ENCODE results near the gene COX4I2.

Gene COX4I2

DNA sequence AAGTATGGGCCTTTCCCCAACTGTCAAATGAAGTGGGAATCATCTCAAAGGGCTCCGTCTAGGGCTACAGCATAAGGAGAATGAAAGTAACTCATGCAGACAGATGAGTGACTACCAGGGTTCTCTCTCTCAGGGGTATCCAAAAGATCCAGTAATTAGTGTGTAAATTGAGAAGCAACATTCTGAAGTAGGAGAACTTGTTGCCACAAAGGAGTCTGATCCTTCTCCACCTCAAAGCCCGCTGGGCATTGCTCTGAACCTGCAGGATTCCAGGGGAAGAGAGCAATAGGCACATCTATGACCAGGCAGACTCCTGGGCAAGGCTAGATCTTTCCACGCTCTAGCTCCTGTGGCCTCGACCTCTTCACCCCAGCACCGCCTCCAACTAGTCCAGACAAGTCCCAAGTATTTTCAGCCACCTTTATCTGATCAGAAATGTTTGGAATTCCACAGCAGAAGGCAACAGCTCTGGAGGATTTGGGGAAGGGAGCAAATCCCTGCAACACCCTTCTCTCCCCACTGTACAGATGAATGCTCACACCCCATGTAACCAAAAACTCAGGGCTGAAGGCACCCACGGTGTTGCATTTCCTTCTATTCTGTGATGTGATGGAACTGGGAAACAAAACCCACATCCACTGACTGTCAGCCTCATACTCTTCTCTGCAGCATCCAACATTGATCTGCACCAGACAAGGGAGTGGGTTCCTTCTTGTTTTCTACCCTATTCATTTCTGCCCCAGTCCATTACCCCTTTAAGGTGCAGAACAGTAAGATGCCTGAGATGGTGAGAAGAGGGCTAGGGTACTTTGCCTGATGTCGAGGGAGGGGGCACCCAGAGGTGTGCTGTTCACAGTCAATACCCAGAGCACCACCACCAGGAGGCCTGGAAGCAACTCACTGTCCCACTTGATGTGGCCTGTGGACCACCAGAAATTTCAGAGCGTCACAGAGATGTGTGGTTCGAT, 41.0 kb downstream of the COX4I2 start:
- DNase-seq: no peak

DNA sequence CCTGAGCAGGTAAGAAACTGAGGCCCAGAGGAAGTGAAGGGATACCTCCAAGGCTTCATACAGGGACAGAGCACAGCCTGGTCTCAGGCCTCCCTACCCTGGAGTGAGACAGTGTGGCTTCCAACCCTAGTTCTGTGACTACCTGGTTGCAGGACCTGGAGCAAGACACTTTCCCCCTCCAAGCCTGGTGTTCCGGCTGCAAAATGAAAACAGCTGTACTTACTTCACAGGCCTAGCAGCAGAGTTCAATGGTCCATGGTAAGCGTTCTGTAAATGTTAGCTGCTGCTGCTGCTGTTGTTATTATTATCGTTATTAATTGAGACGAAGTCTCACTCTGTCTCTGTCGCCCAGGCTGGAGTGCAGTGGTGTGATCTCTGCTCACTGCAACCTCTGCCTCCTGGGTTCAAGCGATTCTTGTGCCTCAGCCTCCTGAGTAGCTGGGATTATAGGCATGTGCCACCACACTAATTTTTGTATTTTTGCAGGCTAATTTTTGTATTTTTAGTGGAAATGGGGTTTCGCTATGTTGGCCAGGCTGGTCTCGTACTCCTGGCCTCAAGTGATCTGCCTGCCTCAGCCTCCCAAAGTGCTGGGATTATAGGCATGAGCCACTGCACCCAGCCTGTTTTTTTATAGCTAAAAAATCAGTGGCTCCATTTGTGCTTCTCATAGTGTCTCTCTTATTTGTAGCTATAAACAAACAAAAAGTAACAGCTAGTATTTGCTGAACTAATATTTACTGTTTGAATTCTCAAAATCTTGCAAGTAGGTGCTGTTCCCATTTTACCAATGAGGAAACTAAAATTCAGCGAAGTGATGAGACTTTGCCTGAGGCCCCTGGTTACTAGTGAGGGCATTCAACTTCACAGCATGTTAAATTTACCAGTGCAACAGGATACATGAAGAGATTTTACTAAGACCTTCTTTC, 41.9 kb downstream of the COX4I2 start:
- DNase-seq: no peak

DNA sequence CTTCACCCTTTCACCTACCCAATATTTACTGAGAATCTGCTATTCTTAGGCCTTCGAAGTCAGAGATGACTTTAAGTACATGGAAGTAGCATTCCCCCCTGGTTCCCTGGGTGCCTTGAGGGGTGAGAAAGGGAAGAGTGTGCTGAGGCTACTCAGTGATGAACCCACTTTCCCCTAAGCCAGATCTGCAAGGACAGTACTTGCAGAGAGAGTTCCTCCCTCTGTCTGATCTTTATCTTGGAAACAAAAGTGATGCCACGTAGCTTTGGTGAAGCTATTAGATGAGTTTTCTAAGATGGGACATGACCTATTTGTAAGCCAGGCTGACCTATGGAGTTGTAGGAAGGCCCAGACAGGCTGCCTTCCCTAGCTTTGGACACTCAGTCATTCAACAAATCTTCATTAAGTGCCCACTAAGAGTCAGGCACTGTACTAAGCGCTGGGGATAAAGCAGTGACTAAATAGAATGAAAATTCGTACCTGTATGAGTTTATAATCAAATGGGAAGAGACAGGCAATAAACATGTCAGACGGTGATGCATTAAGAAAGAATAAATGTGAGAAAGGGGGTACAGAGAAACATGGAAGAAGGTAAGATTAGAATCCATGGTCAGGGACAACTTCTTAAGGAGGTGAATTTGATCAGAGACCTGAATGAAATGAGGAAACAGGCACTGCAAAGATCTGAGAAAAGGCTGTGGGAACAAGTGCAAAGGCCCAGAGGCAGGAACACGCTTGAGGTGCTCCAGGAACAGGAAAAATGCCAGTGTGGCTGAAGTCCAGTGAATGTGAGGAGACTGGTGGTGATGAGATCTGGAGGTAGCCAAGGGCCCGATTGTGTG, 42.8 kb downstream of the COX4I2 start:
- DNase-seq: no peak

DNA sequence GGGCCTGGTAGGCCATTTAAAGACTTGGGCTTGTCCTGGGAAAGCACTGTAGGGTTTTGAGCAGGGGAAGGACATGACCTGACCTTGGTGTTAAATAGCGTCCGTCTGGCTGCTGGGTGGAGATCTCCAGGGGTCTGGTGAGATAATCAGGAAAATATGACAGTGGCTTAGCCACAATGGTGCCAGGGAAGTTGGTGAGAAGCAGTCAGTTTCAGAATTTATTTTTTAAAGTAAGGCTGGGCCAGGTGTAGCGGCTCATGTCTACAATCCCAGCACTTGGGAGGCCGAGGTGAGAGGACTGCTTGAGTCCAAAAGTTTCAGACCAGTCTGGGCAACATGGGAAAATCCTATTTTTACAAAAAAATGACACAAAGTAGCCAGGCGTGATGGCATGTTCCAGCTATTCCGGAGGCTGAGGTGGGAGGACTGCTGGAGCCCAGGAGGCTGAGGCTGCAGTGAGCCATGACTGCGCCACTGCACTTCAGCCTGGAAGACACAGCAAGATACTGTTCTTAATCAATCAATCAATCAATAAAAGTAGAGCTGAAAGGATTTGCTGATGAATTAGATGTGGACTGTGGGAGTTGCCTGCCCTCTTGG, 43.5 kb downstream of the COX4I2 start:
- no peak for DNase-seq

DNA sequence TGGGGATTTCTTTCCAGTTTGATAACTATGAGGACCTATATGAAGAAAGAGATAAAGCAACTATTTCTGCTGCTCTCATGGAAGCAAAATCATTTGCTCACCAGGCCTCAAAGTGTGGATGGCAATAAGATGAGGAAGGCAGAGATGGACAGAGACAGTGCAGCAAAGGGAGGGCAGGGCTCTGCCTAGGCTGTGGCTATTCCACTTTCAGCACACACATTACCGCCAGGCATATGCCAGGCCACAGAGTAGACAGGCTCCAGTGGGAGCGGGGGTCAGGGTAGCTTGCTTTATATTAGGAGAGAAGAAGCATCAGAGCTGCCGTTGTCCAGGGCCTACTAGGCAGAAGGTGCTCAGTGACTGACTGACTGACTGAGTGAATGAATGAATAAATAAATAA, 44.1 kb downstream of the COX4I2 start:
- DNase-seq: no peak

DNA sequence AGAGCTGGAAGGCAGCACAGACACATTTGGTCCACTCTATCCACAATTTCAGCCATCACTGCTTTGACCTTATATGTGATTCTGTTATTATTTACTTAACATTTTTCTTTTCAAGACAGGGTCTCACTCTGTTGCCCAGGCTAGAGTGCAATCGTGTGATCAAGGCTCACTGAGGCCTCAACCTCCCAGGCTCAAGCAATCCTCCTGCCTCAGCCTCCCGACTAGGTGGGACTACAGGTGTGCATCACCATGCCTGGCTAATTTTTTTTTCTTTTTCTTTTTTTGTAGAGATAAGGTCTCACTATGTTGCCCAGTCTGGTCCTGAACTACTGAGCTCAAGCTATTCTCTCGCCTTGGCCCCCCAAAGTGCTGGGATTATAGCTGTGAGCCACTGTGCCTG, 44.6 kb downstream of the COX4I2 start:
- DNase-seq: no peak

DNA sequence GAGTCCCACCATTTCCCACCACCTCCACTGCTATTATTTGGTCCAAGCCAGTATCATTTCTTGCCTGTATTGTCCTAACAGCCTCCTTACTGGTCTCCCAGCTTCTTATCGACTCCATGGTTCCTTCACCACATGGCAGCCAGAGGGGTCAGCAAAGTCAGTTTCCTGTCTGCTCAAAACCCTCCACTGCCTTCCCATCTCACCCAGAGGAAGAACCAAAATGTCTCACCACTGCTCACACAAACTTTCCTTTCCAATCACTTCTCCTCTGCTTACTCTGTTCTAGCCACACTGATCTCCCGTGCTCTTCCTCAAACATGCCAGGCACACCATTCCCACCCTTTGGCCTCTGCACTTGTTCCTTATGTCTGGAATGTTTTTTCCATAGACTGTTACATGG, 45.2 kb downstream of the COX4I2 start:
- no peak for DNase-seq

DNA sequence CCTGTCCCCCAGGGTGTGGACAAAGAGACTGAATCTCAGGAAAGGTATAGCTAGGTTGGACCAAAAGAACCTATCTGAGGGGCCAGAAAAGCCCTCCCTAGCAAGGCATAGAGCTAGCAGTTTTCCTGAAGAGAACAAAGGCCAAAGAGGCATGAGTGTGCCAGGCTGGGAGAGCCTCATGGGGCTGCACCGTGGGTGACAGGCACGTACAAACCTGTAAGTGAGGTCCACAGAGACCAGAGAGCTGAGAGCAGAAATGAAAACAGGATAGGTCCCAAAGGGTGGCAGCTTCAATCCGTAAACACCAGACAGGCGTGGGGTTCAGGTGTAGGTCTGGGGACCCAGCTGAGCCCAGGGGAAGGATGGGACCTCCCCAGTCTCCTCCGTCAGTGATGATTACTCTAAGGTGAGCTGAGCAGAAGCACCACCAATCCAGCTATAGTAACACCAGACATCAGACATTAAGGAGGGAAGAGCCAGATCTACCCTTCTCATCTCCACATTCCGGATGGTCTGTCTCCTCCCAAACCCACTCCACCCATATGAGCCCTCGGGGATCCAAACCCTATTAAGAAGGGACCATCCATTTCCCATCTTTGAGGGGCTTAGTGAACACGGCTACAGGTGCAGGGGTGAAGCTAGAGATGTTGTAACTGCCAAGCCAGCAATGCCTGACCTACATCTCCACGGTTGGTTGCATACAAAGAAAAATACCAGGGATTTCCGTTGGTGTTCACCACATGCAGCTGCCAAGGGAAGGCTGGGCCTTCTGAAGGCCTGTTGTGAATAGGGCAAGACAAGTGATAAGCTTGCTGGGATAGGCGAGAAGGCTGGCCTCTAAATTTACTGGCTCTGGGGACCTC, 46.7 kb downstream of the COX4I2 start:
- no peak for DNase-seq

DNA sequence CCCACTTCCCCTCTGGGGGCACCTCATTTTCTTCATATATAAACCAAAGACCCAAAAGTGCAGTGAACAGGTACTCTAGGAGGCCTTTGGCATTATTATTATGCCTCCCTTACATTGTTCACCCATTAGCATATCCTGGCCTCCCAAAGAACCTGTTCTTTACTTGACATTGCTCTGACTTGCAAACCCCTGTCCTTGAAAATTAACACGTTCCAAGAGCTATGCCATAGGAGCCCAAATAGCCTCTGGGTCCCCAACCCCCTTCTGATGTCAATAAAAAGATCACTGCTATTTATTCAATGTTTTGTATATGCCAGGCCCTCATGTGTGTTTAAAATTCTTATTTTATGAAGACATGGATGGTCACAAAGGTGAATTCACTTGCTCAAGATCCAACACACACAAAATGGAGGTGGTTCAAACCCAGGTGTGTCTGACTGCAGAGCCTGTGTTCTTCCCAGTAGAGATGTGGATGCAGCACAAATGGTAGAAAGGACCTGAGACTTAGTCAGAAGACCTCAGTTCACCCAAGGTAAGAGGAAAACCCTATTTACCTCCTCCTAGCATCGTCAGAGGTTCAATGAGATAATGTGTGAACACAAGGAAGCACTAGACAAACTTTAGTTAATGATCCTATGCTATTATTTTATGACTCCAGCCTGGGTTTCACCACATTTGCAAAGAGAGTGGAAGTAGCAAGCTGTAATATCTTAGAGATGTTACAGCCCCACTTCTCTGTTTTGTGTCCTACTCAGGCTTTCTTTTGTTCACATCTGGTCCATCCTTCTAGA, 48.3 kb downstream of the COX4I2 start:
- DNase-seq: no peak

DNA sequence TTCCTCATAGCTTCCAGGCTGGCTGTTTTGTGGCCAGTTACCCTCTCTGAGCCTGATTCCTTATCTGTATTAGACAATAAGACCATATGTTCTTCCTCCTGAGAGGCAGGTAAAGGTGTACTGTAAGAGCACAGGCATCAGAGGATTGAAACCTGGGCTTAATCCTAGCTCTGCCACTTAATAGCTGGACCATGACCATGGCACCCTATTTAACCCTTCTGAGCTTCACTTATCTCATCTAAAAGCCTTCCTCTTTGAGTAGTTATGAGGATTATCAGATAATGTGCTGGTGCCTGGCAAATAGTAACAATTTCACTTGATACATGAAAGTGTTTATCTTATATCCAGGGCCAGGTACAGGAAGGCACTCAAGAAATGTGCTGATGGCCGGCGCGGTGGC, 50.1 kb downstream of the COX4I2 start:
- DNase-seq: no peak

DNA sequence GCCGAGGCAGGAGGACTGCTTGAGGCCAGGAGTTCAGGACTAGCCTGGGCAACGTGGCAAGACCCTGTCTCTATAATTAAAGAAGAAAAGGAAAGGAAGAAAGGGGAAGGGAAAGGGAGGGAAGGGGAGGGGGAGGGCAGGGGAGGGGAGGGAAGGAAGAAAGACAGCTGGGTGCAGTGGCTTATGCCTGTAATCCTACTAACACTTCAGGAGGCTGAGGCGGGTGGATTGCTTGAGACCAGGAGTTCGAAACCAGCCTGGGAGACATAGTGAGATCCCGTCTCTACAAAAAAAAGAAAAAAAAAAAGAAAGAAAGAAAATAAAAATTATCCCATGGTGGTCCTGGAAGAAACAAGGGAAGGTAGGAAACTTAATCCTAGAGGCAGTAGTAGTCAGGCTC, 51.4 kb downstream of the COX4I2 start:
- no peak for DNase-seq

DNA sequence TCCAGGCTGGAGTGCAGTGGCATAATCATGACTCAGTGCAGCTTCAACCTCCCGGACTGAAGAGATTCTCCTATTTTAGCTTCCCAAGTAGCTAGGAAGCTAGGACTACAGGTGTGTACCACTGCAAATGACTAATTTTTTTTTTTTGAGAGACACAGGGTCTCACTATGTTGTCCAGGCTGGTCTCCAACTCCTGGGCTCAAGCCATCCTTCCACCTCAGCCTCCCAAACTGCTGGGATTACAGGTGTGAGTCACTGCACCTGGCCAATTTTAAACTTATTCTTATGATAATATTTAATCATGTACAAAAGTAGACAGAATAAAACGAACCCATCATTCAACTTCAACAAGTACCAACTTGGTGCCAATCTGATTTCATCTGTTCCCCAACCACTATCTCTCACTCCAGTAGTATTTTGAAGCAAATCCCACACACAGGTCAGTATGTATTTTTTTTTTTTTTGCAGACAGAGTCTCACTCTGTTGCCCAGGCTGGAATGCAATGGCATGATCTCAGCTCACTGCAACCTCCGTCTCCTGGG, 52.5 kb downstream of the COX4I2 start:
- DNase-seq: no peak

DNA sequence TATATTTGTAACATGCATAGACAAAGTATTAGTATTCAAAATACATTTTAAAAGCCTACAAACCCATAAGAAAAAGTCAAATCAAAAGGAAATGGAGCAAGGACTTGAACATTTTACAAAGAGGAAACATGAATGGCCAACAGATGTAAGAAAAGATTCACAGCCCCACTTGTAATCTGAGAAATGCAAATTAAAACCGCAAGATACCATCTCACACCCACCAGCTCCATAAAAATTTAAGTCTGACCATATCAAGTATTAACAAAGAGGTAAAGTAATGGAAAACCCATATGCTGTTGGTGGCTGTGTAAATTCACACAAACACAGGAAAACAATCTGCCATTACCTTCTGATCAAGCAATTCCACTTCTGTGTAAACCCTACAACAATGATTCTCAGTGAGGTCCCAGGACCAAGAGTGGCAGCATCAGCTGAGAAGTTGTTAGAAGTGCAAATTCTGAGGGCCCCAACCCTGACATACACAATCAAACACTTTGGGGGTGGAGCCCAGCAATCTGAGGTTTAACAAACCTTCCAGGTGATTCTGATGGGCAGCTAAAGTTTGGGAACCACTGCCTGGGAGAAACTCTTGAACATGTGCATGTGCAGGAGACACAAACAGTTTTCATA, 54.0 kb downstream of the COX4I2 start:
- DNase-seq: no peak

DNA sequence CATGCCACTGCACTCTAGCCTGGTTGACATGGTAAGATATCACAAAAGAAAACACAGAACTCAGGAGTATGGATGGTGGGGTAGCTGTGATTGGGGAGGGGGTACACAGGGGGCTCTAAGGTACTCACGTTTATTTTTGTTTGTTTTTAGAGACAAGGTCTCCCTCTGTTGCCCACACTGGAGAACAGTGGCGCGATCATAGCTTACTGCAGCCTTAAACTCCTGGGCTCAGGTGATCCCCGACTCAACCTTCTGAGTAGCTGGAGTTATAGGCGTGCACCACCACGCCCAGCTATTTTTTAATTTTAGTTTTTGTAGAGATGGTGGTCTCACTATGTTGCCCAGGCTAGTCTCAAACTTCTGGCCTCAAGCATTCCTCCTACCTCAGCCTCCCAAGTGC, 55.7 kb downstream of the COX4I2 start:
- no peak for DNase-seq

DNA sequence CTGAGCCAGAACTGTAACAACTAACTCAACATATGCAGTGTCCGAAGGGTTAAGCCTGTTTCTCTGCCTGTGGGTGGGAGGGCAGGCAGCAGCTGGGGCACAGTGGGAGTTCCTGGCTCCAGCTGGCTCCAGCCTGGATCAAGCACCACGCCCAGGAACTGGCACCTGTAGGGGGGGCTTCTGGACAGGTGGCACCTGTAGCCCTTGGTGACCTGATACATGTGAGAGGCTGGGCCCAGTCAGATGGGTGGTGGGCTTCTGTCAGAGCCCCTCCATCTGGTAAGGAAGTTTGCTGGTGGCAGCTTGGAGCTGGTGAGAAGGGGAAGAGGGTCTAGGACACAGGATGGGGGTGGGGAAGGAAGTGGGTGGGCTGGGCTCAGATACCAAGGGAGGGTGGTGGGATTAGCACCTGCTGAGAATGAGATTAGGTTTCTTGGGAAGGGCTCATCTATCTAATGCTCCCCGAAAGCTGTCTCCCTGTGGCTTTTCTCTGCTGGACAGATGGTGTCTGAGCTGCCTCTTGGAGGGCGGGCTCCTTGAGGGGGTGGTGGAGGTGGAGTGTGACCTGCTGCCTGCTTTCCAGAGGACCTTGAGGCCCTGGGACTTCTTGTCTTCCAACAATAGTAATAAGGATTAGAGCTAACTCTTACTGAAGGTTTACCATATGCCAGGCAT, 56.4 kb downstream of the COX4I2 start:
- peak; percentile 24 for DNase-seq
